ENCODE measurements around the gene AP3B1. TPM values are rescaled to one million over a fixed set of nuclear protein-coding genes. Genes with fewer than 3 reads are reported as not detected.
"Not testable (repeated sequence)": the region's sequence is repeated elsewhere in the genome, so short reads cannot be mapped to it uniquely, and the experiment has no call there.

Gene AP3B1
- total RNA-seq, 1 experiment from 2014 or later, result 39.7 TPM

DNA sequence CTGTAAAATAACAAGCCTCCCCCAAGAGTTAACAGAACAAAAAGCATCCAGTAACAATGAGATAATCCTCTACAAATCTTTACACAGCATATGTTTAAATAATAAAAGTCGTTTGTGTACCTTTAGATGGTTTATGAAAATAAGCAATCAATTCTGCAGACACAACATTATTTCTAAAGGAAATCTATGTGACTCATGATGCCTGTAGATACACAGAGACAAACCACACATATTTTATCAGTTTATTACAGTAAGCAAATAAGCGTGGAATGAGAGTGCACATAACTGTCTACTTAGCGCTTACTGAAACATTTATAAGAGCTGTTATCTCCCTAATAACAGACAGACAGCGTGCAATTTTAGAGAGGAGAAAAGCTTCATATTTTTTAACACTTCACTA is 243.6 kb downstream of the AP3B1 start:
- CTCF ChIA-PET, result no interaction called here
- Mint-ChIP-seq H3K27ac (ENCODE audit: low read depth, unreplicated experiment) (no peak overlapping the region), H3K9me3 (ENCODE audit: unreplicated experiment) (no peaks in the 10 kb centered on the region), H3K36me3 (ENCODE audit: insufficient read depth, unreplicated experiment) (peaks cover 8% of the 10 kb centered on the region), H3K27me3 (ENCODE audit: insufficient read depth, unreplicated experiment) (no peaks in the 10 kb centered on the region), H3K4me3 (ENCODE audit: unreplicated experiment) (no peak overlapping the region), H3K4me1 (ENCODE audit: insufficient read depth, unreplicated experiment) (no peaks in the 10 kb centered on the region)
- POLR2A ChIA-PET, result interaction anchor here (0.7 kb wide), 1 partner anchor 16 kb away, joined by 4 read pairs; no protein-coding TSS in a partner anchor
- TF ChIP-seq, protein P1, sequence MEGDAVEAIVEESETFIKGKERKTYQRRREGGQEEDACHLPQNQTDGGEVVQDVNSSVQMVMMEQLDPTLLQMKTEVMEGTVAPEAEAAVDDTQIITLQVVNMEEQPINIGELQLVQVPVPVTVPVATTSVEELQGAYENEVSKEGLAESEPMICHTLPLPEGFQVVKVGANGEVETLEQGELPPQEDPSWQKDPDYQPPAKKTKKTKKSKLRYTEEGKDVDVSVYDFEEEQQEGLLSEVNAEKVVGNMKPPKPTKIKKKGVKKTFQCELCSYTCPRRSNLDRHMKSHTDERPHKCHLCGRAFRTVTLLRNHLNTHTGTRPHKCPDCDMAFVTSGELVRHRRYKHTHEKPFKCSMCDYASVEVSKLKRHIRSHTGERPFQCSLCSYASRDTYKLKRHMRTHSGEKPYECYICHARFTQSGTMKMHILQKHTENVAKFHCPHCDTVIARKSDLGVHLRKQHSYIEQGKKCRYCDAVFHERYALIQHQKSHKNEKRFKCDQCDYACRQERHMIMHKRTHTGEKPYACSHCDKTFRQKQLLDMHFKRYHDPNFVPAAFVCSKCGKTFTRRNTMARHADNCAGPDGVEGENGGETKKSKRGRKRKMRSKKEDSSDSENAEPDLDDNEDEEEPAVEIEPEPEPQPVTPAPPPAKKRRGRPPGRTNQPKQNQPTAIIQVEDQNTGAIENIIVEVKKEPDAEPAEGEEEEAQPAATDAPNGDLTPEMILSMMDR (IDR thresholded peaks at IDR 0.05; ENCODE audit: unreplicated experiment), result no peak
- no TSS peak for BruUV-seq (replicated peaks)
- intact Hi-C loops (cut with micrococcal nuclease), result no loop called here
- no peak for DNase-seq (ENCODE audit: unreplicated experiment)

DNA sequence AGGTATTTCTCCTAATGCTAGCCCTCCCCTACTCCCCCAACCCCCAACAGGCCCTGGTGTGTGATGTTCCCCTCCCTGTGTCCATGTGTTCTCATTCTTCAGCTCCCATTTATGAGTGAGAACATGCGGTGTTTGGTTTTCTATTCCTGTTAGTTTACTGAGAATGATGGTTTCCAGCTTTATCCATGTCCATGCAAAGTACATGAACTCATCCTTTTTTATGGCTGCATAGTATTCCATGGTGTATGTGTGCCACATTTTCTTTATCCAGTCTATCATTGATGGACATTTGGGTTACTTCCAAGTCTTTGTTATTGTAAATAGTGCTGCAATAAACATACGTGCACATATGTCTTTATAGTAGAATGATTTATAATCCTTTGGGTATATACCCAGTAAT is 247.7 kb downstream of the AP3B1 start:
- intact Hi-C loops (cut with micrococcal nuclease); H3K4me3 Mint-ChIP-seq (ENCODE audit: unreplicated experiment); H3K9me3 Mint-ChIP-seq (ENCODE audit: unreplicated experiment); H3K4me1 Mint-ChIP-seq (ENCODE audit: insufficient read depth, unreplicated experiment); BruUV-seq (replicated peaks); DNase-seq (ENCODE audit: unreplicated experiment); CTCF ChIA-PET; H3K27me3 Mint-ChIP-seq (ENCODE audit: insufficient read depth, unreplicated experiment); H3K27ac Mint-ChIP-seq (ENCODE audit: low read depth, unreplicated experiment); POLR2A ChIA-PET: not testable (repeated sequence)
- peaks cover 18% of the 10 kb centered on the region for H3K36me3 Mint-ChIP-seq (ENCODE audit: insufficient read depth, unreplicated experiment)

DNA sequence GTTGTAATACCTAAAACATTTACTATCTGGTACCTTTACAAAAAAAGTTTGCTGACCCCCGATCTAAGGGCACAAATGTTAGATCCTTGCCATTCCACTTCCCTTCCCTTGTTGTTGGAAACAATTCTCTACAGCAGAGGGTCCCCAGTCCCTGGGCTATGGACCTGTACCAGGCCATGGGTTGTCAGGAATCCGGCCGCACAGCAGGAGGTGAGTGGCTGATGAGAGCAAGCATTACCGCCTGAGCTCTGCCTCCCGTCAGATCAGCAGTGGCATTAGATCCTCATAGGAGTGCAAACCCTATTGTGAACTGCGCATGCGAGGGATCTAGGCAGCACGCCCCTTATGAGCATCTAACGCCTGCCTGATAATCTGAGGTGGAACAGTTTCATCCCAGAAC is 248.5 kb downstream of the AP3B1 start:
- intact Hi-C loops (cut with micrococcal nuclease), result no loop called here
- ChIA-PET POLR2A (interaction anchor here (0.7 kb wide), 1 partner anchor 30 kb away, joined by 3 read pairs; no protein-coding TSS in a partner anchor), CTCF (no interaction called here)
- no peaks in the 10 kb centered on the region for H3K27me3 Mint-ChIP-seq (ENCODE audit: insufficient read depth, unreplicated experiment)
- peaks cover 18% of the 10 kb centered on the region for H3K36me3 Mint-ChIP-seq (ENCODE audit: insufficient read depth, unreplicated experiment)
- TF ChIP-seq, protein P1 (IDR thresholded peaks at IDR 0.05; ENCODE audit: unreplicated experiment), result no peak
- BruUV-seq (replicated peaks), result no TSS peak
- H3K9me3 Mint-ChIP-seq (ENCODE audit: unreplicated experiment), result peaks cover 8% of the 10 kb centered on the region
- no peak overlapping the region for H3K4me3 Mint-ChIP-seq (ENCODE audit: unreplicated experiment)
- H3K4me1 Mint-ChIP-seq (ENCODE audit: insufficient read depth, unreplicated experiment), result no peaks in the 10 kb centered on the region
- no peak for DNase-seq (ENCODE audit: unreplicated experiment)
- no peak overlapping the region for H3K27ac Mint-ChIP-seq (ENCODE audit: low read depth, unreplicated experiment)

DNA sequence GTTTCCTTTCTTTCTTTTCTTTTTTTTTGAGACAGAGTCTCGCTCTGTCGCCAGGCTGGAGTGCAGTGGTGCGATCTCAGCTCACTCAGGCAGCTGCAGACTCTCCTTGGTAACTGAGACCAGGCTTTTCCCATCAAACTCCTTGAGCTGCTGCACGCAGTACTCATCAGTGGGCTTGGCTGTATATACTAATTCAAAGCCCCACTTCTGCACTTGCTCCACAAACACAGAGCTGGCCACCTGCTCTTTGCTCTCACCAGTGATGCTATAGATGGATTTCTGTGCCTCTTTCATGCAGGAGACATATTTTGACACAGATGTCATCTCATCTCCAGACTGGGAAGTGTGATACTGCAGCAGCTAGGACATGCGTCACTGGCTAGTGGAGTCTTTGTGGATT is 252.7 kb downstream of the AP3B1 start:
- TF ChIP-seq, protein P1 (IDR thresholded peaks at IDR 0.05; ENCODE audit: unreplicated experiment), result no peak
- ChIA-PET CTCF (interaction anchor here (0.5 to 0.7 kb wide), 2 partner anchors 195 to 443 kb away, joined by 3 read pairs; no protein-coding TSS in a partner anchor), POLR2A (interaction anchor here (0.7 kb wide), 1 partner anchor 1148 kb away, joined by 4 read pairs; no protein-coding TSS in a partner anchor)
- no peak for DNase-seq (ENCODE audit: unreplicated experiment)
- no peak overlapping the region for H3K4me3 Mint-ChIP-seq (ENCODE audit: unreplicated experiment)
- H3K4me1 Mint-ChIP-seq (ENCODE audit: insufficient read depth, unreplicated experiment), result no peaks in the 10 kb centered on the region
- peaks cover 23% of the 10 kb centered on the region for H3K36me3 Mint-ChIP-seq (ENCODE audit: insufficient read depth, unreplicated experiment)
- no TSS peak for BruUV-seq (replicated peaks)
- no peaks in the 10 kb centered on the region for H3K27me3 Mint-ChIP-seq (ENCODE audit: insufficient read depth, unreplicated experiment)
- peaks cover 8% of the 10 kb centered on the region for H3K9me3 Mint-ChIP-seq (ENCODE audit: unreplicated experiment)
- intact Hi-C loops (cut with micrococcal nuclease), result no loop called here
- H3K27ac Mint-ChIP-seq (ENCODE audit: low read depth, unreplicated experiment), result no peak overlapping the region

DNA sequence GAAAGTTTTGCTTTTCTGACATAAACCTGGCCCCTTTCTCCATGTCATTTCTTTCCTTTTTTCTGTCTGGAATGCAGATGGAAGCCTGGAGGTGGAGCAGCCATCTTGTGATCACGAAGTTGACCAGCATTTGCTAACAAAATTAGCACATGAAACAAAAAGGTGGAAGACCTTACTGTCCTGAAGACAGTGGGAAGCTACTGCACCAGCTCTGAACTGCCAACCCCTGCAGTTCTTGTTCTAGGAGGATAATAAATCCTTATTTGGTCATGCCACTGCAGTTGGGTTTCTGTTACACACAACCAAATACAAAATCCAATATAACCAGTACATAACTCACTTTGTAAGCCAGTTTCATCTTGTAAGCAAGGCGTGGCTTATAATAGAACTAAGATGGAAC is 269.0 kb downstream of the AP3B1 start:
- H3K4me3 Mint-ChIP-seq (ENCODE audit: unreplicated experiment), result no peak overlapping the region
- DNase-seq (ENCODE audit: unreplicated experiment), result no peak
- no peak overlapping the region for H3K27ac Mint-ChIP-seq (ENCODE audit: low read depth, unreplicated experiment)
- ChIA-PET CTCF (interaction anchor here (1.0 kb wide), 1 partner anchor 17 kb away, joined by 3 read pairs; no protein-coding TSS in a partner anchor), POLR2A (interaction anchor here (0.9 kb wide), 1 partner anchor 150 kb away, joined by 3 read pairs; no protein-coding TSS in a partner anchor)
- no peaks in the 10 kb centered on the region for H3K9me3 Mint-ChIP-seq (ENCODE audit: unreplicated experiment)
- no peaks in the 10 kb centered on the region for H3K27me3 Mint-ChIP-seq (ENCODE audit: insufficient read depth, unreplicated experiment)
- no TSS peak for BruUV-seq (replicated peaks)
- H3K4me1 Mint-ChIP-seq (ENCODE audit: insufficient read depth, unreplicated experiment), result no peaks in the 10 kb centered on the region
- intact Hi-C loops (cut with micrococcal nuclease), result no loop called here
- no peaks in the 10 kb centered on the region for H3K36me3 Mint-ChIP-seq (ENCODE audit: insufficient read depth, unreplicated experiment)
- TF ChIP-seq, protein P1 (IDR thresholded peaks at IDR 0.05; ENCODE audit: unreplicated experiment), result no peak

All from MCF 10A (cell line).